Natural killer cell (primary cell): ENCODE data around the gene GRM4. TPM values are rescaled to one million over a fixed set of nuclear protein-coding genes. Genes with fewer than 3 reads are reported as not detected.

ENCODE experiments used
- ATAC-seq, 3 donors: fragments of 150-1000 bp in 2 of 3; fragments of 200-7000 bp in 1 of 3; cut with Tn5 transposase; 1 replicate in 1 of 3; 2 replicates in 2 of 3; pipeline ENCODE4 v1.10.0; 2021; ENCODE audit warnings: mild to moderate bottlenecking in 2 of 3, moderate library complexity in 2 of 3
- DNase-seq, 2 donors: peaks; one replicate each; pipeline versions ENCODE4 v3.0.0 to v3.0.0-alpha.2; 2013 to 2021; ENCODE audit warnings: mixed read lengths in 1 of 2
- H3K27ac ChIP-seq: one replicate; pipeline ENCODE4 v1.5.1; 2013; ENCODE audit warnings: mild to moderate bottlenecking, low read length
- H3K27me3 ChIP-seq: one replicate; pipeline ENCODE4 v1.6.1; 2013; ENCODE audit warnings: low read length; ENCODE audit not compliant: control insufficient read depth, insufficient read depth
- H3K36me3 ChIP-seq: one replicate; pipeline ENCODE4 v1.6.1; 2013; ENCODE audit warnings: low read length; ENCODE audit not compliant: control insufficient read depth, insufficient read depth
- H3K4me1 ChIP-seq: one replicate; pipeline ENCODE4 v1.6.1; 2013; ENCODE audit warnings: low read length; ENCODE audit not compliant: control insufficient read depth, insufficient read depth
- H3K4me3 ChIP-seq: one replicate; pipeline ENCODE4 v1.5.1; 2013; ENCODE audit warnings: low read length
- H3K9me3 ChIP-seq: one replicate; pipeline ENCODE4 v1.6.1; 2013; ENCODE audit warnings: low read length; ENCODE audit not compliant: control insufficient read depth, insufficient read depth
- H3K27ac Mint-ChIP-seq, 2 donors: one replicate each; pipeline ENCODE4 v1.8.0; 2022; ENCODE audit warnings: mild to moderate bottlenecking in 2 of 2, mixed read lengths in 2 of 2, moderate library complexity in 1 of 2
- H3K27me3 Mint-ChIP-seq, 2 donors: one replicate each; pipeline ENCODE4 v1.8.0; 2022; ENCODE audit warnings: low read depth in 2 of 2, mixed read lengths in 2 of 2
- H3K36me3 Mint-ChIP-seq: one replicate; pipeline ENCODE4 v1.8.0; 2022; ENCODE audit warnings: mixed read lengths
- H3K4me1 Mint-ChIP-seq, 2 donors: one replicate each; pipeline ENCODE4 v1.8.0; 2022; ENCODE audit warnings: mixed read lengths in 2 of 2
- H3K4me3 Mint-ChIP-seq: one replicate; pipeline ENCODE4 v1.8.0; 2022; ENCODE audit warnings: mild to moderate bottlenecking, moderate library complexity, mixed read lengths
- H3K9me3 Mint-ChIP-seq, 2 donors: one replicate each; pipeline ENCODE4 v1.8.0; 2022; ENCODE audit warnings: mixed read lengths in 2 of 2
- CTCF ChIP-seq: fragments of 200-600 bp; IDR thresholded peaks from one replicate; pipeline ENCODE4 v1.8.0; 2022; ENCODE audit warnings: antibody characterized with exemption
- WGBS: methylation state at CpG from one replicate; pipeline ENCODE4 v1.1.7; 2013; ENCODE audit warnings: missing lambda C conversion rate; ENCODE audit not compliant: insufficient coverage; 5-methylcytosine and 5-hydroxymethylcytosine counted together
- intact Hi-C: fragments of 100-400 bp; cut with micrococcal nuclease; formaldehyde crosslinking; loops from one replicate; pipeline ENCODE4 v1.14.2; 2022
- total RNA-seq, 4 donors: library from RNA; stranded (reverse); fragments of 120-200 nt in 1 of 4; gene quantifications; one replicate each; pipeline versions ENCODE4 v1.2.3 to v1.2.4, GENCODE V29; 2013 to 2022

The GRM4 gene
- total RNA-seq, 3 donors from 2014 or later (not counting 1 experiment from before 2014, with no cell fraction given): not detected

GRCh38 chr6:33971580-33971979, 174.3 kb downstream of the GRM4 start:
- Mint-ChIP-seq H3K27me3 (peaks cover 60 to 62% of the 10 kb centered on the region in 2 donors), H3K4me1 (no peaks in the 10 kb centered on the region), H3K4me3 (no peak overlapping the region), H3K36me3 (no peaks in the 10 kb centered on the region), H3K9me3 (no peaks in the 10 kb centered on the region), H3K27ac (no peak overlapping the region)
- no peak overlapping the region for H3K27ac ChIP-seq
- no peak for TF ChIP-seq CTCF
- no peaks in the 10 kb centered on the region for H3K36me3 ChIP-seq
- no peaks in the 10 kb centered on the region for H3K4me1 ChIP-seq
- intact Hi-C loops: no loop called here
- peaks cover 8% of the 10 kb centered on the region for H3K9me3 ChIP-seq
- DNase-seq (no peak), ATAC-seq (no peak)
- no peak overlapping the region for H3K4me3 ChIP-seq
- 47% methylated on average over 2 of the region's 4 CpGs for WGBS
- peaks cover 23% of the 10 kb centered on the region for H3K27me3 ChIP-seq

Other genes with a start within 250 kb of the GRM4 start
- 10 to 100 TPM; 63.1 to 84.2 (median 77.3) TPM for gene HMGA1, start 90.8 kb upstream of the GRM4 start, total RNA-seq
- 10 to 100 TPM; 30.8 to 48.0 (median 39.7) TPM for gene SMIM29, start 102.9 kb upstream of the GRM4 start, total RNA-seq
- 10 to 100 TPM; 22.0 to 26.3 (median 26.1) TPM for gene NUDT3, start 246.6 kb upstream of the GRM4 start, total RNA-seq